Right lobe of liver (tissue), 6 donors: ENCODE data around the gene AARSD1. TPM values are rescaled to one million over a fixed set of nuclear protein-coding genes. Genes with fewer than 3 reads are reported as not detected.

Source experiments
- ATAC-seq, 4 donors: fragments of 200-7000 bp; cut with Tn5 transposase; one replicate each; pipeline ENCODE4 v1.9.1; 2020; ENCODE audit warnings: mild to moderate bottlenecking in 4 of 4, moderate library complexity in 4 of 4
- DNase-seq, 3 donors: peaks; one replicate each; pipeline ENCODE4 v3.0.0-alpha.2; 2020
- H3K27ac ChIP-seq, 3 donors: fragments of 200-600 bp; one replicate each; pipeline ENCODE4 v1.8.0; 2022
- H3K27me3 ChIP-seq, 2 donors: fragments of 200-600 bp; one replicate each; pipeline ENCODE4 v1.8.0; 2022
- H3K36me3 ChIP-seq, 4 donors: fragments of 200-600 bp; sonication (generic) in 1 of 4; one replicate each; pipeline versions ENCODE4 v1.5.1 to v1.8.0; 2017 to 2022; ENCODE audit warnings: control low read depth in 1 of 4
- H3K4me1 ChIP-seq, 4 donors: fragments of 200-600 bp; sonication (generic) in 1 of 4; one replicate each; pipeline versions ENCODE4 v1.5.1 to v1.8.0; 2017 to 2022; ENCODE audit warnings: control low read depth in 1 of 4
- H3K4me3 ChIP-seq, 3 donors: fragments of 200-600 bp; one replicate each; pipeline ENCODE4 v1.8.0; 2022
- H3K9me3 ChIP-seq, 4 donors: fragments of 200-600 bp; sonication (generic) in 1 of 4; one replicate each; pipeline versions ENCODE4 v1.5.1 to v1.8.0; 2017 to 2022; ENCODE audit warnings: control low read depth in 1 of 4
- CTCF ChIP-seq, 4 donors: fragments of 200-600 bp in 3 of 4; fragments of 450-650 bp in 1 of 4; IDR thresholded peaks; one replicate each; pipeline versions ENCODE4 v1.5.1 to v1.8.0; 2016 to 2022; ENCODE audit warnings: antibody characterized with exemption in 4 of 4, mild to moderate bottlenecking in 2 of 4
- POLR2A ChIP-seq: fragments of 450-650 bp; IDR thresholded peaks from one replicate; pipeline ENCODE4 v1.6.1; 2017; ENCODE audit warnings: antibody characterized with exemption, mild to moderate bottlenecking
- WGBS: methylation state at CpG from one replicate; pipeline ENCODE4 v1.1.6; 2018; ENCODE audit warnings: low coverage, low lambda C conversion rate; ENCODE audit not compliant: insufficient coverage; ENCODE audit errors: missing lambda C conversion rate; 5-methylcytosine and 5-hydroxymethylcytosine counted together
- intact Hi-C, 2 donors: fragments of 100-400 bp; cut with DNase I; formaldehyde crosslinking; loops; one replicate each; pipeline versions ENCODE4 v1.11.2 to v1.14.1; 2022
- total RNA-seq, 6 experiments: library from RNA; depleted of rRNA in 2 of 6; stranded (reverse); fragments of >200 nt in 2 of 6; fragmentation: NEBNext Ultra II Directional in 3 of 6; extraction: Animal tissue kit (Norgen Biotek cat#: 25700) in 3 of 6; gene quantifications; one replicate each; pipeline versions ENCODE4 v1.1.0 to v1.2.4, GENCODE V29; 2016 to 2023
- donor health status: DM: no; HTN: yes; CAD: no.
- donor health status: DM: no; HTN: no; CAD: no.
- donor health status: DM: no; HTN: no; CAD: no.
- donor health status: DM: no; HTN: yes; CAD: no.
- donor health status: DM: no; HTN: yes; CAD: no.

Gene AARSD1
- total RNA-seq, 6 experiments from 2014 or later: 12.3 to 22.1 (median 17.9) TPM

GRCh38 chr17:42969001-42969581 is 4.8 kb upstream of the AARSD1 start:
- 44% methylated on average over 3 of the region's 5 CpGs for WGBS
- TF ChIP-seq POLR2A (no peak), CTCF (IDR thresholded peaks at IDR 0.05) (no peak)
- H3K9me3 ChIP-seq: no peaks in the 10 kb centered on the region
- no peaks in the 10 kb centered on the region for H3K27me3 ChIP-seq
- no peaks in the 10 kb centered on the region for H3K4me1 ChIP-seq
- intact Hi-C loops: no loop called here
- H3K4me3 ChIP-seq: no peak overlapping the region
- H3K27ac ChIP-seq: no peak overlapping the region
- H3K36me3 ChIP-seq: no peaks in the 10 kb centered on the region
- no peak for ATAC-seq
- DNase-seq: no peak

- 89% methylated on average over 1 of the region's 1 CpG for WGBS
- Histone ChIP-seq H3K4me3 (no peak overlapping the region), H3K36me3 (no peaks in the 10 kb centered on the region), H3K27ac (no peak overlapping the region), H3K9me3 (no peaks in the 10 kb centered on the region), H3K27me3 (no peaks in the 10 kb centered on the region), H3K4me1 (peaks cover 0 to 5% (median 2%) of the 10 kb centered on the region in 4 donors)
- intact Hi-C loops: no loop called here
- no peak for ATAC-seq
- no peak for DNase-seq
- TF ChIP-seq CTCF (IDR thresholded peaks at IDR 0.05) (no peak), POLR2A (no peak)
Measured at GRCh38 chr17:42967925-42968324, 3.7 kb upstream of the AARSD1 start.

- Histone ChIP-seq H3K4me1 (no peaks in the 10 kb centered on the region), H3K36me3 (peaks cover 0 to 76% (median 28%) of the 10 kb centered on the region in 4 donors), H3K27me3 (no peaks in the 10 kb centered on the region), H3K9me3 (no peaks in the 10 kb centered on the region), H3K4me3 (no peak overlapping the region), H3K27ac (no peak overlapping the region)
- intact Hi-C loops: no loop called here
- 100% methylated on average over 1 of the region's 1 CpG for whole genome bisulfite sequencing
- TF ChIP-seq POLR2A (no peak), CTCF (IDR thresholded peaks at IDR 0.05) (no peak)
- DNase-seq (no peak), ATAC-seq (no peak)
Measured at GRCh38 chr17:42953669-42954068, 10.6 kb downstream of the AARSD1 start.

GRCh38 chr17:42950044-42950783 is 14.0 kb downstream of the AARSD1 start:
- ATAC-seq: no peak
- DNase-seq: no peak
- WGBS: 92% methylated on average over 12 of the region's 13 CpGs
- Histone ChIP-seq H3K9me3 (no peaks in the 10 kb centered on the region), H3K27me3 (no peaks in the 10 kb centered on the region), H3K36me3 (peaks cover 0 to 52% (median 17%) of the 10 kb centered on the region in 4 donors), H3K4me1 (no peaks in the 10 kb centered on the region), H3K4me3 (no peak overlapping the region), H3K27ac (no peak overlapping the region)
- TF ChIP-seq CTCF (IDR thresholded peaks at IDR 0.05): no peak
- TF ChIP-seq POLR2A: no peak
- intact Hi-C loops: no loop called here
